IMR-90 (cell line): ENCODE data around the gene APCDD1. TPM values are rescaled to one million over a fixed set of nuclear protein-coding genes. Genes with fewer than 3 reads are reported as not detected.

ENCODE experiments used
- ATAC-seq: fragments of 200-7000 bp; cut with Tn5 transposase; 2 replicates; pipeline ENCODE4 v1.9.1; 2020; ENCODE audit warnings: low read depth, mild to moderate bottlenecking, moderate library complexity
- BruUV-seq: library from RNA; stranded (reverse); fragments of 400-500 nt; replicated peaks from 2 replicates; lab custom pipeline; 2021; lab: Mats Ljungman, UMichigan
- CTCF ChIA-PET: fragments of 300-600 bp; formaldehyde crosslinking; extraction: SDS; loops from one replicate; lab custom pipeline; 2021; ENCODE audit warnings: antibody characterized with exemption; lab: Yijun Ruan, JAX
- POLR2A ChIA-PET: fragments of 300-600 bp; sonication (Branson Sonifier 250); formaldehyde crosslinking; loops from one replicate; lab custom pipeline; 2022; ENCODE audit warnings: antibody characterized with exemption; ENCODE audit not compliant: unreplicated experiment; lab: Charles Lee
- DNase-seq: peaks from one replicate; pipeline ENCODE4 v3.0.0; 2013
- H2AFZ ChIP-seq: replicated peaks from 2 replicates; pipeline ENCODE3; 2013; ENCODE audit warnings: low read length, mild to moderate bottlenecking; ENCODE audit not compliant: poor library complexity
- H2AK5ac ChIP-seq: 2 replicates; pipeline ENCODE4 v1.6.1; 2013; ENCODE audit warnings: low read depth, low read length, inconsistent platforms
- H2AK9ac ChIP-seq: replicated peaks from 2 replicates; pipeline ENCODE3; 2013; ENCODE audit warnings: mild to moderate bottlenecking, low read depth, low read length, moderate library complexity; ENCODE audit not compliant: poor library complexity
- H2BK120ac ChIP-seq: 2 replicates; pipeline ENCODE4 v1.6.1; 2013; ENCODE audit warnings: low read depth, low read length, inconsistent platforms
- H2BK15ac ChIP-seq: 3 replicates; pipeline ENCODE4 v1.6.1; 2013; ENCODE audit warnings: low read depth, low read length, inconsistent platforms
- H2BK20ac ChIP-seq: 2 replicates; pipeline ENCODE4 v1.6.1; 2013; ENCODE audit warnings: low read depth, mild to moderate bottlenecking, inconsistent platforms, low read length, moderate library complexity
- H2BK5ac ChIP-seq: 2 replicates; pipeline ENCODE4 v1.6.1; 2013; ENCODE audit warnings: mild to moderate bottlenecking, low read depth, low read length, inconsistent platforms; ENCODE audit not compliant: poor library complexity, severe bottlenecking
- H3K14ac ChIP-seq: replicated peaks from 2 replicates; pipeline ENCODE4 v1.6.1; 2013; ENCODE audit warnings: low read depth, low read length, inconsistent platforms
- H3K18ac ChIP-seq: 2 replicates; pipeline ENCODE4 v1.6.1; 2013; ENCODE audit warnings: low read depth, low read length, control low read depth
- H3K23ac ChIP-seq: 2 replicates; pipeline ENCODE4 v1.6.1; 2013; ENCODE audit warnings: low read depth, low read length, inconsistent platforms
- H3K27ac ChIP-seq: 2 replicates; pipeline ENCODE4 v1.5.1; 2013; ENCODE audit warnings: mild to moderate bottlenecking, control low read depth, low read length; ENCODE audit not compliant: insufficient read depth
- H3K27me3 ChIP-seq: 2 replicates; pipeline ENCODE4 v1.6.1; 2013; ENCODE audit warnings: low read length; ENCODE audit not compliant: control insufficient read depth, insufficient read depth
- H3K36me3 ChIP-seq: 2 replicates; pipeline ENCODE4 v1.6.1; 2013; ENCODE audit warnings: low read length, mixed read lengths; ENCODE audit not compliant: control insufficient read depth, insufficient read depth
- H3K4ac ChIP-seq: 2 replicates; pipeline ENCODE4 v1.6.1; 2013; ENCODE audit warnings: low read depth, low read length, inconsistent platforms
- H3K4me1 ChIP-seq: 2 replicates; pipeline ENCODE4 v1.6.1; 2013; ENCODE audit warnings: low read length, mixed read lengths; ENCODE audit not compliant: control insufficient read depth, insufficient read depth
- H3K4me2 ChIP-seq: 2 replicates; pipeline ENCODE4 v1.6.1; 2013; ENCODE audit warnings: low read depth, mild to moderate bottlenecking, control low read depth, low read length, moderate library complexity
- H3K4me3 ChIP-seq: 2 replicates; pipeline ENCODE4 v1.5.1; 2013; ENCODE audit warnings: low read depth, mild to moderate bottlenecking, control low read depth, low read length, moderate library complexity; ENCODE audit not compliant: insufficient read depth
- H3K56ac ChIP-seq: 2 replicates; pipeline ENCODE4 v1.6.1; 2013; ENCODE audit warnings: low read length, inconsistent platforms; ENCODE audit not compliant: insufficient read depth; ENCODE audit errors: extremely low read depth
- H3K79me1 ChIP-seq, 2 experiments: 2 replicates each; pipeline ENCODE4 v1.6.1; 2013; ENCODE audit warnings: low read length in 2 of 2, inconsistent platforms in 1 of 2, low read depth in 1 of 2
- H3K9ac ChIP-seq: 2 replicates; pipeline ENCODE4 v1.6.1; 2013; ENCODE audit warnings: low read depth, low read length, control low read depth
- H3K9me1 ChIP-seq: 2 replicates; pipeline ENCODE4 v1.6.1; 2013; ENCODE audit warnings: low read length, inconsistent platforms; ENCODE audit not compliant: insufficient read depth
- H3K9me3 ChIP-seq: 2 replicates; pipeline ENCODE4 v1.6.1; 2013; ENCODE audit warnings: low read length; ENCODE audit not compliant: control insufficient read depth, insufficient read depth
- H4K20me1 ChIP-seq: 2 replicates; pipeline ENCODE4 v1.6.1; 2013; ENCODE audit warnings: low read length, inconsistent platforms; ENCODE audit not compliant: insufficient read depth
- H4K5ac ChIP-seq: 2 replicates; pipeline ENCODE4 v1.6.1; 2013; ENCODE audit warnings: mild to moderate bottlenecking, low read depth, low read length, control low read depth
- H4K8ac ChIP-seq, 2 experiments: 2 replicates each; pipeline ENCODE4 v1.6.1; 2013; ENCODE audit warnings: low read depth in 2 of 2, low read length in 2 of 2, control low read depth in 1 of 2, inconsistent platforms in 1 of 2
- H4K91ac ChIP-seq: 2 replicates; pipeline ENCODE4 v1.6.1; 2013; ENCODE audit warnings: low read depth, low read length, inconsistent platforms; ENCODE audit not compliant: insufficient read depth
- BHLHE40 ChIP-seq: fragments of 150-350 bp; IDR thresholded peaks from 2 replicates; pipeline ENCODE4 v1.6.1; 2016; ENCODE audit warnings: mild to moderate bottlenecking, low read depth, low read length
- CEBPB ChIP-seq: IDR thresholded peaks from 2 replicates; pipeline ENCODE4 v1.6.1; 2012; ENCODE audit warnings: low read depth, low read length, improper control_type of control experiment
- CHD1 ChIP-seq: IDR thresholded peaks from 2 replicates; pipeline ENCODE4 v1.6.1; 2012; ENCODE audit warnings: low read depth, low read length, improper control_type of control experiment
- FOS ChIP-seq: fragments of 150-350 bp; IDR thresholded peaks from 2 replicates; pipeline ENCODE4 v1.6.1; 2016; ENCODE audit warnings: low read depth, low read length
- MAFK ChIP-seq: IDR thresholded peaks from 2 replicates; pipeline ENCODE4 v1.6.1; 2012; ENCODE audit warnings: low read depth, low read length, improper control_type of control experiment
- MAZ ChIP-seq: IDR thresholded peaks from 2 replicates; pipeline ENCODE4 v1.6.1; 2012; ENCODE audit warnings: low read depth, mild to moderate bottlenecking, low read length, improper control_type of control experiment, moderate library complexity, borderline replicate concordance
- MXI1 ChIP-seq: IDR thresholded peaks from 2 replicates; pipeline ENCODE4 v1.6.1; 2012; ENCODE audit warnings: low read depth, mild to moderate bottlenecking, low read length, moderate library complexity, borderline replicate concordance
- NFE2L2 ChIP-seq: fragments of 150-350 bp; IDR thresholded peaks from 2 replicates; pipeline ENCODE4 v1.6.1; 2016; ENCODE audit warnings: low read depth, mild to moderate bottlenecking, low read length
- POLR2A ChIP-seq: IDR thresholded peaks from 2 replicates; pipeline ENCODE4 v1.6.1; 2012; ENCODE audit warnings: mild to moderate bottlenecking, low read depth, low read length
- RAD21 ChIP-seq: IDR thresholded peaks from 2 replicates; pipeline ENCODE4 v1.6.1; 2012; ENCODE audit warnings: low read length, improper control_type of control experiment
- RCOR1 ChIP-seq: IDR thresholded peaks from 2 replicates; pipeline ENCODE4 v1.6.1; 2012; ENCODE audit warnings: mild to moderate bottlenecking, low read length, improper control_type of control experiment; ENCODE audit not compliant: insufficient replicate concordance
- RFX5 ChIP-seq: IDR thresholded peaks from 2 replicates; pipeline ENCODE4 v1.8.0; 2012; ENCODE audit warnings: low read depth, mild to moderate bottlenecking, low read length, moderate library complexity
- SMC3 ChIP-seq: fragments of 150-350 bp; IDR thresholded peaks from 2 replicates; pipeline ENCODE4 v1.6.1; 2016; ENCODE audit warnings: low read depth, mild to moderate bottlenecking, antibody characterized with exemption, low read length, moderate library complexity
- USF2 ChIP-seq: fragments of 150-350 bp; IDR thresholded peaks from 2 replicates; pipeline ENCODE4 v1.6.1; 2017; ENCODE audit warnings: mild to moderate bottlenecking, antibody characterized with exemption, low read length, low read depth
- WGBS, 2 experiments: methylation state at CpG; one replicate each; pipeline versions ENCODE4 v1.1.5 to v1.1.7; 2013; ENCODE audit warnings: missing lambda C conversion rate in 2 of 2; ENCODE audit not compliant: insufficient read length in 1 of 2; ENCODE audit errors: extremely low coverage in 2 of 2; 5-methylcytosine and 5-hydroxymethylcytosine counted together
- dilution Hi-C: fragments of 300-500 bp; cut with HindIII; formaldehyde crosslinking; loops from one replicate; pipeline ENCODE4 v1.14.3; 2018; ENCODE audit warnings: low sequenced_read_pairs; ENCODE audit not compliant: unreplicated experiment
- in situ Hi-C: fragments of 300-500 bp; cut with MboI; formaldehyde crosslinking; loops from 3 replicates; pipeline ENCODE4 v1.14.3; 2019; ENCODE audit warnings: low sequenced_read_pairs, inconsistent platforms, mixed read lengths
- intact Hi-C: fragments of 100-400 bp; cut with micrococcal nuclease; formaldehyde crosslinking; loops from 2 replicates; pipeline ENCODE4 v1.10.0; 2022
- polyA plus RNA-seq, 3 experiments: library from polyadenylated mRNA; depleted of rRNA; stranded (reverse); fragments of >200 nt; gene quantifications; 2 replicates each; pipeline ENCODE4 v1.2.3, GENCODE V29; 2012; ENCODE audit warnings: low replicate concordance in 1 of 3
- total RNA-seq: library from RNA; depleted of rRNA; stranded (reverse); fragments of >200 nt; gene quantifications from 2 replicates; pipeline ENCODE4 v1.2.3, GENCODE V29; 2012
- TF ChIP-seq, protein P1 (sequence below): fragments of 150-350 bp; IDR thresholded peaks from 2 replicates; pipeline ENCODE4 v1.6.1; 2016; ENCODE audit warnings: low read depth, mild to moderate bottlenecking, low read length, moderate library complexity, borderline replicate concordance
- TF ChIP-seq, protein P2 (sequence below): conservative IDR thresholded peaks from 2 replicates; pipeline ENCODE4 v1.5.1; 2012; ENCODE audit warnings: mild to moderate bottlenecking, low read depth, low read length, improper control_type of control experiment

The APCDD1 gene
- total and polyA plus RNA-seq, 2 of the 4 experiments (the other 2 are of a cell fraction), result 1.1 to 2.2 TPM

DNA sequence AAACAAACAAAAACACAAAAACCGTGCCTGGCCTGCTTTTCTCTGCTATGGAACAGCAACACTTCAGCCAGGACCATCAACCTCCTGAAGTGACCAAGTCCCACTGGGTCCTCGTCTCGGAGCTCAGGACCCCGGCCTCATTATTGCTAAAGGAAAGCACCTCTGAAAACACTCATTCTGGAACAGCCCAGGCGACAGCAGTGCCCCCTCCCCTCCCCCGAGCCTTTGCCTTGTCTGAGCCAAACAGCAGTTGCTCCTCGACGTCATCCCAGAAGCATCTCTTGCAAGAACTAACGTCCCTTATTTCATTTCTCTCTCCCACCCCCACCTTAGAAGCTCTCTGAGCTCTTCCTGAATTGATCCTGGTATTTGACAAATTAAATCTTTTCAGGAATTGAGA lies 27.4 kb downstream of the APCDD1 start:
- no peak overlapping the region for H3K4ac ChIP-seq
- H3K27me3 ChIP-seq, result peaks cover 26% of the 10 kb centered on the region
- intact Hi-C loops (no loop called here), in situ Hi-C loops (no loop called here), dilution Hi-C loops (no loop called here)
- no peak for DNase-seq
- no peak overlapping the region for H3K18ac ChIP-seq
- no peak overlapping the region for H3K27ac ChIP-seq
- H3K4me1 ChIP-seq, result peaks cover 2% of the 10 kb centered on the region; the same call in 1 of the 2 replicates
- BruUV-seq, result no TSS peak
- no peak overlapping the region for H3K14ac ChIP-seq
- no peak overlapping the region for H2AK5ac ChIP-seq
- ATAC-seq, result no peak
- no peak overlapping the region for H4K5ac ChIP-seq
- POLR2A ChIA-PET, result interaction anchor here (0.7 kb wide), 1 partner anchor 477 kb away, joined by 3 read pairs; no protein-coding TSS in a partner anchor
- no peaks in the 10 kb centered on the region for H3K79me1 ChIP-seq
- no peak overlapping the region for H3K4me3 ChIP-seq
- H3K9ac ChIP-seq, result no peak overlapping the region
- H2BK15ac ChIP-seq, result no peak overlapping the region
- H3K23ac ChIP-seq, result no peak overlapping the region
- no peak overlapping the region for H2BK20ac ChIP-seq
- WGBS, 2 experiments, result 0% methylated on average over 1 of the region's 9 CpGs; no CpG with 5 or more reads in 1 of the 2 experiments
- no peak overlapping the region for H2BK120ac ChIP-seq
- no peaks in the 10 kb centered on the region for H4K20me1 ChIP-seq
- CTCF ChIA-PET, result interaction anchor here (0.6 kb wide), 1 partner anchor 76 kb away, joined by 5 read pairs; no protein-coding TSS in a partner anchor
- no peak overlapping the region for H2AFZ ChIP-seq
- H2BK5ac ChIP-seq, result no peak overlapping the region
- no peak overlapping the region for H3K56ac ChIP-seq
- H3K36me3 ChIP-seq, result no peaks in the 10 kb centered on the region; the same call in 1 of the 2 replicates
- H3K4me2 ChIP-seq, result no peak overlapping the region
- no peaks in the 10 kb centered on the region for H3K9me3 ChIP-seq
- no peak for TF ChIP-seq MAZ
- no peak for TF ChIP-seq NFE2L2
- TF ChIP-seq POLR2A, result no peak
- no peak for TF ChIP-seq MXI1
- TF ChIP-seq, protein P1, sequence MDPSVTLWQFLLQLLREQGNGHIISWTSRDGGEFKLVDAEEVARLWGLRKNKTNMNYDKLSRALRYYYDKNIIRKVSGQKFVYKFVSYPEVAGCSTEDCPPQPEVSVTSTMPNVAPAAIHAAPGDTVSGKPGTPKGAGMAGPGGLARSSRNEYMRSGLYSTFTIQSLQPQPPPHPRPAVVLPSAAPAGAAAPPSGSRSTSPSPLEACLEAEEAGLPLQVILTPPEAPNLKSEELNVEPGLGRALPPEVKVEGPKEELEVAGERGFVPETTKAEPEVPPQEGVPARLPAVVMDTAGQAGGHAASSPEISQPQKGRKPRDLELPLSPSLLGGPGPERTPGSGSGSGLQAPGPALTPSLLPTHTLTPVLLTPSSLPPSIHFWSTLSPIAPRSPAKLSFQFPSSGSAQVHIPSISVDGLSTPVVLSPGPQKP, result no peak
- no peak for TF ChIP-seq FOS
- TF ChIP-seq RFX5, result no peak
- TF ChIP-seq, protein P2, sequence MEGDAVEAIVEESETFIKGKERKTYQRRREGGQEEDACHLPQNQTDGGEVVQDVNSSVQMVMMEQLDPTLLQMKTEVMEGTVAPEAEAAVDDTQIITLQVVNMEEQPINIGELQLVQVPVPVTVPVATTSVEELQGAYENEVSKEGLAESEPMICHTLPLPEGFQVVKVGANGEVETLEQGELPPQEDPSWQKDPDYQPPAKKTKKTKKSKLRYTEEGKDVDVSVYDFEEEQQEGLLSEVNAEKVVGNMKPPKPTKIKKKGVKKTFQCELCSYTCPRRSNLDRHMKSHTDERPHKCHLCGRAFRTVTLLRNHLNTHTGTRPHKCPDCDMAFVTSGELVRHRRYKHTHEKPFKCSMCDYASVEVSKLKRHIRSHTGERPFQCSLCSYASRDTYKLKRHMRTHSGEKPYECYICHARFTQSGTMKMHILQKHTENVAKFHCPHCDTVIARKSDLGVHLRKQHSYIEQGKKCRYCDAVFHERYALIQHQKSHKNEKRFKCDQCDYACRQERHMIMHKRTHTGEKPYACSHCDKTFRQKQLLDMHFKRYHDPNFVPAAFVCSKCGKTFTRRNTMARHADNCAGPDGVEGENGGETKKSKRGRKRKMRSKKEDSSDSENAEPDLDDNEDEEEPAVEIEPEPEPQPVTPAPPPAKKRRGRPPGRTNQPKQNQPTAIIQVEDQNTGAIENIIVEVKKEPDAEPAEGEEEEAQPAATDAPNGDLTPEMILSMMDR, result no peak
- no peak for TF ChIP-seq CEBPB
- TF ChIP-seq USF2, result no peak
- no peak for TF ChIP-seq RAD21
- TF ChIP-seq CHD1, result no peak
- no peak for TF ChIP-seq SMC3
- no peak for TF ChIP-seq MAFK
- TF ChIP-seq RCOR1, result no peak
- TF ChIP-seq BHLHE40, result no peak
- H2AK9ac ChIP-seq, result no peak overlapping the region
- no peak overlapping the region for H4K8ac ChIP-seq
- no peaks in the 10 kb centered on the region for H3K9me1 ChIP-seq
- no peak overlapping the region for H4K91ac ChIP-seq
